WERI-Rb-1 (cell line): ENCODE results near the gene PSKH1.
A peak's percentile ranks its signal among the peaks of the same experiment; 100 is the strongest.

Experiments used
- DNase-seq: peaks from one replicate; pipeline ENCODE4 v3.0.0-alpha.2; 2020
- H3K27ac ChIP-seq: fragments of 250-450 bp; sonication (Bioruptor Pico); 2 replicates; pipeline ENCODE4 v1.5.1; 2020; ENCODE audit warnings: mild to moderate bottlenecking, moderate library complexity
- H3K27me3 ChIP-seq: fragments of 250-450 bp; sonication (Bioruptor Pico); 2 replicates; pipeline ENCODE4 v1.5.1; 2021; ENCODE audit warnings: mild to moderate bottlenecking, low read depth, moderate library complexity; ENCODE audit not compliant: insufficient read depth, severe bottlenecking
- H3K36me3 ChIP-seq: fragments of 250-450 bp; sonication (Bioruptor Pico); 2 replicates; pipeline ENCODE4 v1.5.1; 2020; ENCODE audit warnings: mild to moderate bottlenecking, moderate library complexity
- H3K4me3 ChIP-seq: 2 replicates; pipeline ENCODE4 v1.5.1; 2011; ENCODE audit warnings: low read depth, mild to moderate bottlenecking, control low read depth, low read length
- H3K9me3 ChIP-seq: fragments of 250-450 bp; sonication (Bioruptor Pico); 2 replicates; pipeline ENCODE4 v1.5.1; 2021; ENCODE audit warnings: mild to moderate bottlenecking, moderate library complexity; ENCODE audit not compliant: severe bottlenecking
- TF ChIP-seq, protein P1 (sequence below): IDR thresholded peaks from 2 replicates; pipeline ENCODE4 v1.5.1; 2011; ENCODE audit warnings: low read depth, mild to moderate bottlenecking, control low read depth, inconsistent platforms, low read length

The PSKH1 gene

DNA sequence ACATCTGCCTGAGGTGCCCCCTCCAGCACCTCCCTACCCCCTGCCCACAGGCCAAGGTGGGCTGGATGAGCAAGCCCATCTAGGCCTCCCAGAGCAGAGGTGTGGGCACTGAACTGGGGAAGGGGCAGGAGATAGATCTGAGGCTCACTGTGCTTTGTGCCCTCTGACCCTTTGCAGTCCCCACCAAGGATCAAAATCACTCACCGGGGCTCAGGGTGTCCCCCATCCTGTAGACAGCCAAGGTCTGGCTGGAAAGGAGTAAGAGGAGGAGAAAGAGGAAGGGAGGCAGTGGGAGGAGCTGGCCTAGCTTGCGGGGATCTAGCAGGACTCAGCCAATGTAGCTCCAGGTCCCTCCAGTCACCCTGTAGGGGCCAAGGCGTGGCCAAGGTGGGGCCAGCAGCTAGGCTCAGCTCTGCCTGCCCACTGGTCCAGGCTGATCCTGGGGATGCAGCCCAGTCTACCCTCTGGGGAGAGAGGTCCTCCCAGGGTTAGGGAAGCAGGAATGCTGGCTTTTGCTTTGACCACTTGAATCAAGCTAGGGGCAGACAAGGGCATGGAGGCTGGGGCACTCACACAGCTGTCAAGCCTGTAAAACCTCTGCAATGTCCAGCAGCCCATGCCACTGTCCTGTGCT lies 73.6 kb downstream of the PSKH1 start:
- Histone ChIP-seq H3K36me3 (no peaks in the 10 kb centered on the region; the same call in none of the 2 replicates), H3K4me3 (no peak overlapping the region), H3K9me3 (no peaks in the 10 kb centered on the region), H3K27me3 (no peaks in the 10 kb centered on the region), H3K27ac (peak overlapping the region; percentile 62)
- DNase-seq, result peak; percentile 49
- TF ChIP-seq, protein P1, sequence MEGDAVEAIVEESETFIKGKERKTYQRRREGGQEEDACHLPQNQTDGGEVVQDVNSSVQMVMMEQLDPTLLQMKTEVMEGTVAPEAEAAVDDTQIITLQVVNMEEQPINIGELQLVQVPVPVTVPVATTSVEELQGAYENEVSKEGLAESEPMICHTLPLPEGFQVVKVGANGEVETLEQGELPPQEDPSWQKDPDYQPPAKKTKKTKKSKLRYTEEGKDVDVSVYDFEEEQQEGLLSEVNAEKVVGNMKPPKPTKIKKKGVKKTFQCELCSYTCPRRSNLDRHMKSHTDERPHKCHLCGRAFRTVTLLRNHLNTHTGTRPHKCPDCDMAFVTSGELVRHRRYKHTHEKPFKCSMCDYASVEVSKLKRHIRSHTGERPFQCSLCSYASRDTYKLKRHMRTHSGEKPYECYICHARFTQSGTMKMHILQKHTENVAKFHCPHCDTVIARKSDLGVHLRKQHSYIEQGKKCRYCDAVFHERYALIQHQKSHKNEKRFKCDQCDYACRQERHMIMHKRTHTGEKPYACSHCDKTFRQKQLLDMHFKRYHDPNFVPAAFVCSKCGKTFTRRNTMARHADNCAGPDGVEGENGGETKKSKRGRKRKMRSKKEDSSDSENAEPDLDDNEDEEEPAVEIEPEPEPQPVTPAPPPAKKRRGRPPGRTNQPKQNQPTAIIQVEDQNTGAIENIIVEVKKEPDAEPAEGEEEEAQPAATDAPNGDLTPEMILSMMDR, result no peak

DNA sequence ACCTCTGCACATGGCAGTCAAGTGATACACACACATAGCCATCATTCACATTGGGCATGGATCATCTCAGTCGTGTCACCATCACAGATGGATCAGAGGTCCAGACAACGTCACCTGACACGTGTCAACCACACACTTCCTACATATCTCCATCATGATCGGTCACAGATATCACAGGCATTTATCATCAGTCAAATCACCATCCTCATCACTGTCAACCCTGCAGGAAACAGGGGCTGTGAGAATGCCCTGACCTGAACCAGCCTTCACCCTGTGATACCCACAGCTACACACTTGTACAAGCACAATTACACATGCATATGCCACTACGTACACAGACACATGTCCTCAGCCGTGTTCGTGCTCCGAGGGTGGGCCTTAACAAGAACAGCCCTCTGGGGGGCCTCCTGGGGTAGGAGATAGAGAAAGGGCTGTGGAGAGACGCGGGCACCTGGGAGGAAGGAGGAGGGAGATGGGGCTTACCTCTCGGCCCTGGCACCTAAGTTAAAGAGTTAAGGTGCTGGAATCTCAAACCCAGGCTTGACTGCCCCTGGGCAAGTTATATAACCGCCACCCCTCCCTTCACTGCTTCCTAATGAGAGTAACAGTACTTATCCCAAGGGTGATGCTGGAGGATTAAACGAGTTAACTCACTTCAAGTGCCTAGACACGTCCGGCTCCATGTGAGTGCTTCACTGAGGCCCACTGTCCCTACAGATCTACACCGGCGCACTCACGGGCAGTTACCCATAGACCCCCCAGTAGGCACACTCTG lies 74.3 kb downstream of the PSKH1 start:
- no peaks in the 10 kb centered on the region for H3K27me3 ChIP-seq
- DNase-seq, result no peak
- H3K9me3 ChIP-seq, result no peaks in the 10 kb centered on the region
- H3K4me3 ChIP-seq, result peak overlapping the region; percentile 41
- peak overlapping the region; percentile 31 for H3K27ac ChIP-seq
- H3K36me3 ChIP-seq, result no peaks in the 10 kb centered on the region; the same call in none of the 2 replicates
- TF ChIP-seq, protein P1, result no peak

DNA sequence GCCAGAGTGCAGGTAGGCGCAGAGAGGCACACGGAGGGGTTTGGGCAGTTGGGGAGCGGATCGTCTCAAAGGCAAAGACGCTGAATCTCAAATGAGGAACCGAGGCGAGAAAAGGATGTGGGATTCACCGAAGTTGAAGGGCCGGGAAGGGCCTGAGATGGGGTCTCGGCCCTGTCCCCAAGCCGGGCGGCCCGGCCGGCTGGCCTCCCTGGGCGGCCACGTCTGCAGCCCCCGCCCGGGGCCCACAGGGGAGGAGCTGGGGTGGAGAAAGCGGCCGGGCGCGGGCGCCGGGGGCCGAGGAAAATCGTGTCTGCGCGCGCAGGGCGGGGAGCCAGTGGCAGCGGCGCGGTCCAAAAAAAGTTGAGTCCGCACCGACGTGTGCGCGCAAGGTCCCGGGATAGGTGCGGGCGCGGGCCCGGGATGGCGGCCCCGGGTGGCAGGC lies 74.9 kb downstream of the PSKH1 start:
- no peaks in the 10 kb centered on the region; the same call in none of the 2 replicates for H3K36me3 ChIP-seq
- DNase-seq, result no peak
- no peaks in the 10 kb centered on the region for H3K9me3 ChIP-seq
- H3K27ac ChIP-seq, result peak overlapping the region; percentile 31; the same call in 1 of the 2 replicates
- H3K4me3 ChIP-seq, result peak overlapping the region; percentile 41
- TF ChIP-seq, protein P1, result no peak
- H3K27me3 ChIP-seq, result no peaks in the 10 kb centered on the region

DNA sequence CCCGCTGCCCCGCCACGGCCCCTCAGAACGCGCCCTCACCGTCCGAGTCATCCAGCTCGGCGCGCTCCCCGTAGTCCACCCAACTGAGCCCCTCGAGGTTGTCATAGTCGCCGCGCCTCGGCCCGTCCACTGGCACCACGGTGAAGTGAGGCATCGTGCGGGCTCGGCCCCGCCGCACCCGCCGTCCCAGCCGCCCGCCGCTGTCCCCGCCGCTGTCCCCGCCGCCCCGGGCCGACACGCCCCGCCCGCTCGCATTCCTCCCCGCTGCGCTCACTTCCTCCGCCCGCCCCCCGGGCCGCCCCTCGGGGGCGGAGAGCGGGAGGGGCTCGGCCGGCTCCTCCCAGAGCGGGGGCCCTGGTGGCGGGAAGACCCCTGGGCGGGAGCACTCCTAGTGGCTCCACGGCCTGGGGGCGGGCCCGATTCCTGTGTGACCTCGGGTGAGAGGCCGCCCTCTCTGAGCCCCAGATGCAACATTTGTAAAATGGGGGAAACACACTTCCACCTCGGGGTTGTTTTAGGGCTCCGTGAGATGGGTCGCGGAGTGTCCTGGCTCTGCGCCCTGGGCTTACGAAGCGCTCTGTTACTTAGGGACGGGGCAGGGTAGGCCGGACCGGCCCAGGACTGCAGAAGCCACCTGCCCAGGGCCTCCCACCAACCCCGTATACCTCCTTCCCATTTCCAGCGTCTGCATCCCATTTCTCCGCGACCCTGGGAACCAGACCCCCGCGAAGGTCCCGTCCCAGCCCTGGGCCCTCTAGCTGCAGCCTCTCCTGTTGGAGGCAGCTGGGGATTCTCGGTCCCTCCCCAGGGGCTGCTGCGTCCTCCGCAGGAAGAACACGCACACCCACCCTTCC lies 75.6 kb downstream of the PSKH1 start, which contains the start of gene SLC12A4:
TSS of gene SLC12A4 (minus strand) at position 238 of the 854 bp plus-strand sequence. CDS start at position 154, 84 bp downstream.
- DNase-seq, result peak; percentile 62
- Histone ChIP-seq H3K27ac (peak within 1 kb of the TSS; percentile 31; the same call in 1 of the 2 replicates), H3K36me3 (no peaks in the 10 kb centered on the region; the same call in none of the 2 replicates), H3K9me3 (no peaks in the 10 kb centered on the region), H3K27me3 (no peaks in the 10 kb centered on the region), H3K4me3 (peak within 1 kb of the TSS; percentile 41)
- TF ChIP-seq, protein P1, result no peak

DNA sequence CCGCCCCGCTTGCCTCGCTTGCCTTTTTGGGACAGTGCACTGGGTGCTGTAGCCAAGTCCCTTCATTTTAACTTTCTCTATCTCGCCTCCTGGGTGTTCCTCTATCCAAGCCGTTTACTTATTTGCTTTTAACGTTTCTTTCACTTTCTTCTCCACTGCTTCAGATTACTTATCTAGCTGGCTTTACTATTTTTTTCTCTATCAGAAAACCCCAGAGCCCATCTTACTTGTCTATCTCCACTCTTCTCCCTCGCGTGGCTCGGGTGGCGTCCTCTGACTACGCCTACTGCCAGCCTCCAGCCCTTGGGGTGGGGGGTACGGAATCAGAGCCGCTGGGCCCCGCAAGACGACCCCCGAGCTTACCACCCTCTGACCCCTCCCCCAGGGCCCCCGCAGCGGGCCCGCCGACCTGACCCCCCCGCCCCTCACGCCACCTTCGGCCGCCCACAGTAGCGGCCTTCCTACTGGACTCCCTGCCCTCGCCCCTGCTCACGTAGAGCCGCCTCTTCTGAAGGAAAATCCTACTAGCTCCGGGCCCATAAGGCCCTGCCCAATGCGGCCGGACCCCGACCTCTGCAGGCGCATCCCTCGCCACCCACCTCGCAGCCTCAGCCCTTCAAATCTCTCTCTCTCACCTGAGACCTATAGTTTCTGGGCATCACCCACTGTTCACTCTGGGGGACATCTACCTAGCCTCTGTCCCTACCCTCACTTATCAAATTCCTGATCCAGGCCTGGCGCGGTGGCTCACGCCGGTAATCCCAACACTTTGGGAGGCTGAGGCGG lies 76.4 kb downstream of the PSKH1 start:
- H3K9me3 ChIP-seq, result no peaks in the 10 kb centered on the region
- no peaks in the 10 kb centered on the region; the same call in 1 of the 2 replicates for H3K36me3 ChIP-seq
- no peak for DNase-seq
- H3K4me3 ChIP-seq, result no peak overlapping the region
- TF ChIP-seq, protein P1, result no peak
- H3K27me3 ChIP-seq, result no peaks in the 10 kb centered on the region
- H3K27ac ChIP-seq, result no peak overlapping the region
